OCI-LY1 (cell line): ENCODE measurements around the gene CCND1.

Experiments used
- CTCF ChIP-seq: fragments of 200-600 bp; sonication (generic), shearing (Covaris generic); IDR thresholded peaks from 2 replicates; pipeline ENCODE4 v1.5.1; 2017; ENCODE audit warnings: mild to moderate bottlenecking, antibody characterized with exemption, low read length, moderate library complexity, mixed read lengths
- EZH2 ChIP-seq: fragments of 200-600 bp; sonication (generic), shearing (Covaris generic); IDR thresholded peaks from 2 replicates; pipeline ENCODE4 v1.8.0; 2017; ENCODE audit warnings: borderline replicate concordance, mixed run types, mild to moderate bottlenecking, antibody characterized with exemption, low read length, moderate library complexity, mixed read lengths

- no peak for TF ChIP-seq EZH2
- TF ChIP-seq CTCF: no peak
These were observed 11.1 kb downstream of the CCND1 start for GRCh38 chr11:69651834-69652620.
